Esophagus muscularis mucosa (tissue), 4 donors: ENCODE measurements around the gene KIF26B.

ENCODE experiments used
- EP300 ChIP-seq: sonication (generic); formaldehyde crosslinking; IDR thresholded peaks from one replicate; pipeline ENCODE4 v1.6.1; 2017; ENCODE audit warnings: antibody characterized with exemption
- POLR2A ChIP-seq: fragments of 450-650 bp; IDR thresholded peaks from one replicate; pipeline ENCODE4 v1.6.1; 2017; ENCODE audit warnings: antibody characterized with exemption, moderate library complexity, mild to moderate bottlenecking, low read depth
- POLR2AphosphoS5 ChIP-seq, 2 donors: sonication (generic); formaldehyde crosslinking; IDR thresholded peaks; one replicate each; pipeline ENCODE4 v1.6.1; 2017; ENCODE audit warnings: antibody characterized with exemption in 2 of 2
- TF ChIP-seq, protein P1 (sequence below), 3 experiments: fragments of 200-600 bp in 2 of 3; fragments of 450-650 bp in 1 of 3; sonication (generic) in 2 of 3; IDR thresholded peaks; one replicate each; pipeline ENCODE4 v1.5.1; 2017 to 2019; ENCODE audit warnings: antibody characterized with exemption in 3 of 3, mild to moderate bottlenecking in 2 of 3, moderate library complexity in 1 of 3

DNA sequence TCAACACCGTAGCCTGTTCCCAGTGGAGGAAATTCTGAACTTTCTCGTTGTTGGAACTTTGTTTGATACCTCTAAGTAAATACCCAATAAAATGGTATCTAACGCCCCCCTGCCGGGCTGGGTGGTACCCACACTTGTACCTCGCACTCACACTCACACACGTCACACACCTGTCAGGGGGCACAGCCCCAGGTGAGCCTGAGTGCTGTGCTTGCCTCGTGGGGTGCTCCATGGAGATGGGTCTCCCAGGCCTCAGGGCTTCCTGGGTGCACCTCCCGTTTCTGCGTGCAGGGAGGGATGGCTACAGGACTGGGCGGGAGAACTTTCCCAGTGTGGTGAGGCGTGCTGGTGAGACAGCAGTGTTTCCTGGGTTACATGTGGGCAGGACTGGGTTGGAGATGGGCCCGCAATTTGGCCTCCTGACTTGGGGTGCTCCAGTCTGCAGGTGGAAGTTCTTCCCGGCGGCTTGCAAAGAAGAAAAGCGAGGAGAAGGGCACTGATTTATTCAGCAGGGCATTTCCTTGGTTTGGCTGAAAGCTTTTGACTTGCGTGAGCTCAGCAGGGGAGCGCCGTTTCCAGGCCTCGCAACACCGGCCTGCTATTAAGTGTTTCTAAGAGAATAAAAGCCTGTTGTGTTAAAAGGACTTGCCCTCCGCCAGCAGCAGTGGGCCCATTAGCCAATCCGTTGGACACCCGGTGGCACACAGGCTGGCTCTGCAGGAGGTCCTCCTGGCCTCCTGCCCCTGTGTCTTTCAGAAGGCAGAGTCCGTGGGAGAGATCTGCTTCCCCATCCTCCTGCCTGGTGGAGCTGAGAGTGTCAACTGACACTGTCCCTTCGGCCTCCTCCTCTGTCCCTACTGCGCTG is 79.7 kb downstream of the KIF26B start:
- TF ChIP-seq POLR2A, result no peak
- no peak for TF ChIP-seq POLR2AphosphoS5 (IDR thresholded peaks at IDR 0.05)
- TF ChIP-seq, protein P1, sequence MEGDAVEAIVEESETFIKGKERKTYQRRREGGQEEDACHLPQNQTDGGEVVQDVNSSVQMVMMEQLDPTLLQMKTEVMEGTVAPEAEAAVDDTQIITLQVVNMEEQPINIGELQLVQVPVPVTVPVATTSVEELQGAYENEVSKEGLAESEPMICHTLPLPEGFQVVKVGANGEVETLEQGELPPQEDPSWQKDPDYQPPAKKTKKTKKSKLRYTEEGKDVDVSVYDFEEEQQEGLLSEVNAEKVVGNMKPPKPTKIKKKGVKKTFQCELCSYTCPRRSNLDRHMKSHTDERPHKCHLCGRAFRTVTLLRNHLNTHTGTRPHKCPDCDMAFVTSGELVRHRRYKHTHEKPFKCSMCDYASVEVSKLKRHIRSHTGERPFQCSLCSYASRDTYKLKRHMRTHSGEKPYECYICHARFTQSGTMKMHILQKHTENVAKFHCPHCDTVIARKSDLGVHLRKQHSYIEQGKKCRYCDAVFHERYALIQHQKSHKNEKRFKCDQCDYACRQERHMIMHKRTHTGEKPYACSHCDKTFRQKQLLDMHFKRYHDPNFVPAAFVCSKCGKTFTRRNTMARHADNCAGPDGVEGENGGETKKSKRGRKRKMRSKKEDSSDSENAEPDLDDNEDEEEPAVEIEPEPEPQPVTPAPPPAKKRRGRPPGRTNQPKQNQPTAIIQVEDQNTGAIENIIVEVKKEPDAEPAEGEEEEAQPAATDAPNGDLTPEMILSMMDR (IDR thresholded peaks at IDR 0.05), result no peak
- no peak for TF ChIP-seq EP300
